ENCODE results near the gene DHDDS.

- no peak for TF ChIP-seq POLR2AphosphoS5 (IDR thresholded peaks at IDR 0.05; ENCODE audit: borderline replicate concordance, low read depth, low read length)
- no peak for TF ChIP-seq EZH2 (IDR thresholded peaks at IDR 0.05)
These were observed 28.5 kb upstream of the DHDDS start for GRCh38 chr1:26403656-26404055.
